GM03348 (cell line): ENCODE data around the gene MCC.

Experiments used
- DNase-seq: peaks from one replicate; pipeline ENCODE4 v3.0.0; 2012; ENCODE audit warnings: low spot score

Gene MCC

GRCh38 chr5:113221294-113222176, 266.7 kb downstream of the MCC start:
- DNase-seq = no peak

GRCh38 chr5:113219695-113220094, 268.6 kb downstream of the MCC start:
- DNase-seq = no peak

GRCh38 chr5:113218906-113219517, 269.2 kb downstream of the MCC start:
- DNase-seq = no peak

GRCh38 chr5:113218200-113218599, 270.1 kb downstream of the MCC start:
- DNase-seq = no peak

GRCh38 chr5:113217619-113218184, 270.6 kb downstream of the MCC start:
- DNase-seq = no peak

- DNase-seq = no peak
Observed at GRCh38 chr5:113216545-113216944, 271.7 kb downstream of the MCC start.

- DNase-seq = peak; percentile 39
Observed at GRCh38 chr5:113215401-113216060, 272.7 kb downstream of the MCC start.

GRCh38 chr5:113214606-113215323, 273.5 kb downstream of the MCC start:
- no peak for DNase-seq

GRCh38 chr5:113213551-113214425, 274.5 kb downstream of the MCC start:
- DNase-seq = no peak

- no peak for DNase-seq
Observed at GRCh38 chr5:113212244-113212920, 275.9 kb downstream of the MCC start.

- no peak for DNase-seq
Observed at GRCh38 chr5:113209498-113209897, 278.8 kb downstream of the MCC start.

- DNase-seq = no peak
Observed at GRCh38 chr5:113205807-113206206, 282.4 kb downstream of the MCC start.

GRCh38 chr5:113205323-113205722, 282.9 kb downstream of the MCC start:
- DNase-seq = no peak

- peak; percentile 79 for DNase-seq
Observed at GRCh38 chr5:113204525-113205161, 283.6 kb downstream of the MCC start.

- no peak for DNase-seq
Observed at GRCh38 chr5:113203916-113204315, 284.3 kb downstream of the MCC start.

- DNase-seq = no peak
Observed at GRCh38 chr5:113202746-113203716, 285.2 kb downstream of the MCC start.

- no peak for DNase-seq
Observed at GRCh38 chr5:113202287-113202686, 286.0 kb downstream of the MCC start.

- DNase-seq = peak; percentile 24
Observed at GRCh38 chr5:113201715-113202114, 286.5 kb downstream of the MCC start.
